Measurements from ENCODE around the gene SERP1.
A peak's percentile ranks its signal among the peaks of the same experiment; 100 is the strongest.

SERP1 gene

GRCh38 chr3:150495563-150496168, 50.6 kb downstream of the SERP1 start:
- peak; percentile 63 for TF ChIP-seq CTCF (conservative IDR thresholded peaks at IDR 0.05; ENCODE audit: low read depth, low read length)
- H3K4me3 ChIP-seq (ENCODE audit: low read depth, low read length) = no peak overlapping the region
- DNase-seq (ENCODE audit: low read depth) = peak; percentile 75

- DNase-seq (ENCODE audit: low read depth) = peak; percentile 13
- H3K4me3 ChIP-seq (ENCODE audit: low read depth, low read length) = no peak overlapping the region
- TF ChIP-seq CTCF (conservative IDR thresholded peaks at IDR 0.05; ENCODE audit: low read depth, low read length) = no peak
Measured at GRCh38 chr3:150495149-150495548, 51.1 kb downstream of the SERP1 start.

- no peak overlapping the region for H3K4me3 ChIP-seq (ENCODE audit: low read depth, low read length)
- no peak for DNase-seq (ENCODE audit: low read depth)
- no peak for TF ChIP-seq CTCF (conservative IDR thresholded peaks at IDR 0.05; ENCODE audit: low read depth, low read length)
Measured at GRCh38 chr3:150494411-150494977, 51.8 kb downstream of the SERP1 start.
